NAMALWA (cell line): ENCODE data around the gene L2HGDH.
A peak's percentile ranks its signal among the peaks of the same experiment; 100 is the strongest.
"Not testable (repeated sequence)": the region's sequence is repeated elsewhere in the genome, so short reads cannot be mapped to it uniquely, and the experiment has no call there.

Experiments
- DNase-seq: peaks from one replicate; pipeline ENCODE4 v3.0.0-alpha.2; 2015; ENCODE audit warnings: low spot score

Gene L2HGDH

DNA sequence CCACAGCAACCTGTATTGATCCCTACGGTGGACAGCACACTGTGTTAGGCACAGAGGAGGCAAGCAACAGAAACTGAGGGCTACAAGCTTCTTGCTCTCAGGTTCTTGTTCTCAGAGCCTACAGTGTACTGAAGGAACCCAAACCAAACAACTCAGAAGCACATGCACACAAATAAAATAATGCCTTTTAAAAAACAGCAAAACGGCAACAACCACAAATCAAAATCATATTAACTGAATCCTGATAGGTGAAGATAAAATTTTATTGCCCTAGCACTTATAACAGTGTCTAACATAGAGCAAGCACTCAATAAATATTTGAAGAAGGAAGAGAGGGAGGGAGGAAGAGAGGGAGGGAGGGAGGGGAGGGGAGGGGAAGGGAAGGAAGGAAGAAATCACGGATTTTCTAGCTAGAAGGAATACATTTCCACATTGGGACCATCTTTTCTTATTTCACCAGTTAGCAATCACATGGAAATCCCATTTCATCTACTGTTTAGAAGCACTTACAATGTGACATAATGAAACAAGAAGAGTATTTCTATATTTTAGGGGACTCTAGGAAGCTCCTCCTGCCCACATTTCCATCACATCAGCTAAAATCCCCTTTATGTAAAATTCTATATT, 27.3 kb upstream of the L2HGDH start:
- DNase-seq: no peak

DNA sequence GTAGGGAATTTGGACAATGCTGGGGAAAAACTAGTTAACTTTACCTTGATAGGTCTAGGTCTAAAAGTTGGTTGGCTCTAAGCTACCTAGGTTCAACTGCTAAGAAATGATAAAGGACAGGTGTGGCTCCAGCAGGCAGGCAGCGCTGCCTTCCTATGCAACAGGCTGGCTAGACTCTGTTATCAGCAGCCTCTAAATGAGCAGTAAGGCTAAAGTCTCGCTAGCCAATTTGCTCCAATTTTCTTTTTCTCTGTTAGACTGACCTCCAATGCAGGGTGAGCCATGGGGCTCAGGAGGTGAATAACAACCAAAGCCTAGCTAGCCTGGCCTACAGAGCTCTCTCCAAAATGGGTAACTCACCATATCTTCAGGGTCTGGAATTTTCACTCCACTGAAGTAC, 26.6 kb upstream of the L2HGDH start:
- no peak for DNase-seq

DNA sequence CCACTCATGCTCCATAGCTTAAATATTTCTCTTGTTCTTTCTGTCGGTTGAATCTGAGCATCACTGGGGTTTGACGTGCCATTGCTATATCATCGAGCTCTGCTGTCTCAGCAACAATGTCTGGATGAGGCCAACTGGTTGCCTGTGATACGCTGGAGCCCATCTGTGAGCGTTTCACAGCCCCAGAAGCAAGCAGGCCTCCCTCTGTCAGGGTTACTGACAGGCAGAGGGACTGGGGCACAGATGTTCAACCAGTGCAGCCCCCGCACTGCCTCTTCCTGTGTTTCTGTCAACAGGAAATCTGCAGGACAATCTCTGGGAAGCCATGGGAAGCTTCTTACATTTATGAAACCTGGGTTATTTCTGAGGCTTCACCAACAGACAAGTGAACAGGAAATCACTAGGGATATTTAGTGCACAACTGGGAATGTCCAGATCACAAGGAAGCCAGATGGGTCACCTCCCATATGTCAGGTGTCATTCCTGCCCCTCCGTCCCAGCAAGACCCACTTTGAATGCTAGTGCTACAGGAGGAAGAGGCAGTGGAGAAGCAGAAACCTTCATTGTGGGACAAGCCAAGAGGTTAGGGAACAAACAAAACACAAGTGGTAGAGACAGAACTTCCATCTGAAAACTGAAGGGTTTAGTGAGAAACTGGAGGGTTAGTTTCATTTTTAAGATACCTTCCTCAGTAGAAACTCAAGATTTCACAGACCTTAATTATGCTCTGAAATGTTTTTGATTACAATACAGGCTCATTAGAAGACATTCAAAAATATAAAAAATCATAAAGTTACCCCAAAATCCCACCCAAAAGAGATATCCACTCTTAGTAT, 24.2 kb upstream of the L2HGDH start:
- peak; percentile 70 for DNase-seq

DNA sequence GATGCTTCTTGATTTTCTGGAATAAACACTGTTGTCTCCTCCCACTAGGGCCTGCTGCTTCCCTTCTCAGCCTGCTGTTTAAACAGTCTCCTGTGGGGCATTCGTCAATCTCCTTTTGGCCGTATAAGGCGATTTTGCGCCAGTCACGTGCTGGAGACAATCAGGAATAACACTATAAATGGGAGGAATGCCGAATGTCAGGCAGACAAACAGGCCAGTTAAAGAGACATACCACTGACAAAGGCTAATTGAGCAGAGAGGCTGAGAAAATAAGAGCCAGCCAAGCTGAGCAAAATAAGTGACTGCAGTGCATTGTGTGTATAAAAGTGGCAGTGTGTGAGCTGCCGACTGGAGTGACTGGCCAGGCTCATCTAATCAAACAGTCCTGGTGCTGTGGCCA, 23.4 kb upstream of the L2HGDH start:
- peak; percentile 8 for DNase-seq

DNA sequence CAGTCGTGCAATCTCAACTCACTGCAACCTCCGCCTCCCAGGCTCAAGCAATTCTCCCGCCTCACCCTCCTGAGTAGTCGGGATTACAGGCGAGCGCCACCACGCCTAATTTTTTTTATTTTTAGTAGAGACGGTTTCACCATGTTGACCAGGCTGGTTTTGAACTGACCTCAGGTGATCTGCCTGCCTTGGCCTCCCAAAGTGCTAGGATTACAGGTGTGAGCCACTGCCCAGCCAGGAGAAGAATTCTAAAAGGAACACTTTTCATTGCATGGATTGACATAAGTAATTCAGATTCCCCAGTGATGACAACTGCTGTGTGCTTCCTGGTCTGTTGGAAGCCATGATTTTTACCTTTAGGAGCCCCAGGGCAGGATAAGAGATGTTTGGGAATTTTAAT, 22.2 kb upstream of the L2HGDH start:
- no peak for DNase-seq

DNA sequence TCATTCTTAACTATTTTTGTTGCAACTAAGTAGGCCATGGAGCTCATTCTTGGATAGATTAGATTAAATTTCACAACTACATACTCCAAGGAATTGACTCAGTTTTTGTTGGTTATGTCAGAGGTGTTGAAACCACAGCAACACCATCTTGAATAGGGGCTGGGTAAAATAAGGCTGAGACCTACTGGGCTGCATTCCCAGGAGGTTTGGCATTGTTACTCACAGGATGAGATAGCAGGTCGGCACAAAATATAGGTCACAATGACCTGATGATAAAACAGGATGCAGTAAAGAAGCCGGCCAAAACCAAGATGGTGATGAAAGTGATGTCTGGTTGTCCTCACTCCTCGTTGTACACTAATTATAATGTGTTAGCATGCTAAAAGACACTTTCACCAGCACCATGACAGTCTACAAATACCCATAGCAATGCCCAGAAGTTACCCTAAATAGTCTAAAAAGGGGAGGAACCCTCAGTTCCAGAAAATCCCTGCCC, 21.0 kb upstream of the L2HGDH start:
- no peak for DNase-seq

GRCh38 chr14:50331596-50331995, 19.6 kb upstream of the L2HGDH start:
- DNase-seq: no peak

- peak; percentile 84 for DNase-seq
Measured at GRCh38 chr14:50321009-50321660, 9.1 kb upstream of the L2HGDH start.

DNA sequence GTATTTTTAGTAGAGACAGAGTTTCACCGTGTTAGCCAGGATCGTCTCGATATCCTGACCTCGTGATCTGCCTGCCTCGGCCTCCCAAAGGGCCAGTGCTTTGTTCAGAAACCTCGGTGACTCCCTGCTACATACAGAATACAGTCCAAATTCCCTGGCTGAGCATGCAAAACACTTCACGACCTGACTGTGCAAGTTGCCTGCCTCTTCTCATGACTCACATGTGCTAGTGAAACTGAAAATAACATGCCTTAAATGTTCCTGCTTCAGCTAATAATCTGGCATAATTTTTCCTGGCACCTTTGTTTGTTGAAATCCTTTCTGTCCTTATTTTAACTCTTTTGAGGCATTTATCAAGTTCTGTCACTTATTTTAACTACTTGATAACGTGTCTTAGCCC, 8.3 kb upstream of the L2HGDH start:
- DNase-seq: peak; percentile 17

GRCh38 chr14:50319721-50320120, 7.7 kb upstream of the L2HGDH start:
- no peak for DNase-seq

DNA sequence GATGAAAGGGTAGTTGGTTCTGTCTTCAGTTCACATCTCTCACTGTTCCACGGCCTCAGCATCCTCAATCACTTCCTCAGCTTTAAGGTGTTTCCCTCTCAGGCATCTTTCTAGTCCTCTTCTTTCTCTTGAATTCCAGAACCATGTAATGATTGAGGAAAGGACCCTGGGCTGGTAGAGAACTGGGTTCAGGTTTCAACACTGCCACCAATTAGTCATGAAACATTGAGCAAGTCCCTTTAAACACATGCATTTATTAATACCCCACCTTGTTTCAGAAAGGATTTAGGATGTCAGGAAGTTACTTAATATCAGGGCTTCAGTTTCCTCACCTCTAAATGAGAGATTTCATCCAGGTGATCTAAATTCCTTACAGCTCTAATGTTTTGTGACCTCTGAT, 7.3 kb upstream of the L2HGDH start:
- no peak for DNase-seq

DNA sequence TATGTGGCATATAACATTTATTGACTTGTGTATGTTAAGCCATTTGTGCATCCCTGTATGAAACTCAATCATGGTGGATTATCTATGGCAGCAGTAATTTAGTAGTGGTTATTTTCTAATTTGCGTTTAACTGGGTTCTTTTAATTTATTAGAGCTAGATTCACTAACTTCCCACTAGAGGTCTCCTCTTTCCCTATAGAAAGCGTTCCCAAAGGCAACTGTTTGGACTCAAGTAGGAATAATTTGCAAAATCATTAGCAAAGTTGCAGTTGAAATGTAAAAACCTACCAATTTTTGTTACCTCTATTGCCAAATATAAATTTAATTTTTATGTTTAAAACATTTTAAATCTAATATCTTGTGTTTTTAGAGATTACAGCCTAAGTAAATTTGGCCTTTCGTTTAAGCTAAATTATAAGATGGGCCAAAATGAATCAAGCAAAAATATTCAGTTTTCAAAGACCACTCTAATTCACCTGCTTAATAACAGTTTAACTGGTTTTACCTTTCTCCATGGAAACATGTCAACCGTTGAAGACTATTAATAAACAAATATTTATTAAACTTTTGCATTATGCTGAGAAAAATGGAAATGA, 6.1 kb upstream of the L2HGDH start:
- peak; percentile 31 for DNase-seq

DNA sequence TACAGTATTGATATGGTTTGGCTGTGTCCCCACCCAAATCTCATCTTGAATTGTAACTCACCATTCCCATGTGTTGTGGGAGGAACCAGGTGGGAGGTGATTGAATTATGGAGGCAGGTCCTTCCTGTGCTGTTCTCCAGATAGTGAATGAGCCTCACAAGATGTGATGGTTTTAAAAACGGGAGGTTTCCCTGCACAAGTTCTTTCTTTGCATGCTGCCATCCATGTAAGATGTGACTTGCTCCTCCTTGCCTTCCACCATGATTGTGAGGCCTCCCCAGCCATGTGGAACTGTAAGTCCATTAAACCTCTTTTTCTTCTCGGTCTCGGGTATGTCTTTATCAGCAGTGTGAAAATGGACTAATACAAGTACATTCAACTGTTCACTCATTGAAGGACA, 2.1 kb upstream of the L2HGDH start:
- not testable (repeated sequence) for DNase-seq

DNA sequence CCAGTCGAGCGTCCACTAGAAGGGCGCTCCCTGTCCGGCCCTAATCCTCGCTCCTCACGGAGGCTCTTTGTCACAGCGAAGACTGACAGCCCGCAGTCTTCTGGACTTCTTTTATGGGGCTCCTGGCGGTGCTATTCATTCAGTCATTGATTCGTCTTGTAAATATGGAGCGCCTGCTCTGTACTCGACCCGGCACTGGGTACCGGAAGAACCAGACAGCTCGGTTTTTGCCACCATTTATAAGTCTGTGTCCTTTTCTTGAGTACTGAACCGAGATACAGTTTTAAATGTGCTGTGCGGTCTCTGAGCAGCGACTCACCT, 665 bp upstream of the L2HGDH start:
- DNase-seq: peak; percentile 67

- peak; percentile 49 for DNase-seq
Measured at GRCh38 chr14:50311337-50311971, 575 bp downstream of the L2HGDH start.

- no peak for DNase-seq
Measured at GRCh38 chr14:50310445-50310844, 1.6 kb downstream of the L2HGDH start.

GRCh38 chr14:50308363-50308915, 3.6 kb downstream of the L2HGDH start:
- DNase-seq: no peak

GRCh38 chr14:50303744-50304471, 8.1 kb downstream of the L2HGDH start:
- DNase-seq: no peak

DNA sequence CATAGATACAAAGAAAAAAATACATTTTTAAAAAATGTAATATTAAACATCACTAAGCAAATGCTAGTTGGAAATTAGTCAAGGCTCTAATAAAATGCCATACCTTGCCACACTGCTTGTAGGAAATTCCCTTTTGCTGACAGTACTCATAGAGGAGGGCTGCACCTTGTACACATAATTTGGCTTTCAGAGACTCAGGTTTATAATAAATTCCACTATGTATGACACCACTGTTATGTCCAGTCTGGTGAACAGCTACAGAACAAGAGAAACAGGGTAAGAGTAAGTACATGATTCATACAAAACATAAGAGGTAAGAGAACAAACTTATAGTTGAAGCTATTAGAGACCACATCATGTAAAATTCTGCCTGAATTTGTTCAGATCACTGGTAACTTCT, 10.1 kb downstream of the L2HGDH start:
- no peak for DNase-seq

GRCh38 chr14:50299585-50299984, 12.4 kb downstream of the L2HGDH start:
- no peak for DNase-seq

DNA sequence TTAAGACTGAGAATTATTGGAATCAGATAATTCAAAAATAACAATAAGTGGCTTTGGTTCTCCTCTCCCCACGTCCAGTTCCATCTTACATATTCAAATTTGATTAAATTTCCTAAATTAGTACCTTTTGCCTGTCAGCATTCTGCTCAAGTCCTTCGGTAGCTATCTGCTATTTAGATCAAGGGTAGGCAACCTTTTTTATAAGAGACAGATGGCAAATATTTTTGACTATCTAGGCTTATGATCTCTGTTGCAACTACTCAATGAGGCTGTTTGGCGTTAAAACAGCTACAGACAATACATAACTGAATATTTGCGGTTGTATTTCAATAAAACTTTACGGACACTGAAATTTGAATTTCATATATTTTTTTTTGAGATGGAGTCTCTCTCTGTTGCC, 21.7 kb downstream of the L2HGDH start:
- no peak for DNase-seq
